NCI-H774 (cell line): ENCODE results near the gene PPIL6.
A peak's percentile ranks its signal among the peaks of the same experiment; 100 is the strongest.
"Not testable (repeated sequence)": the region's sequence is repeated elsewhere in the genome, so short reads cannot be mapped to it uniquely, and the experiment has no call there.

ENCODE experiments used
- DNase-seq: peaks from one replicate; lab custom pipeline; 2025; lab: John Stamatoyannopoulos, UW

PPIL6 gene

GRCh38 chr6:109466212-109466923 lies 25.9 kb upstream of the PPIL6 start:
- DNase-seq, result no peak

GRCh38 chr6:109465772-109466171 lies 25.3 kb upstream of the PPIL6 start:
- peak; percentile 97 for DNase-seq

GRCh38 chr6:109461733-109462526 lies 21.5 kb upstream of the PPIL6 start:
- no peak for DNase-seq

GRCh38 chr6:109461205-109461604 lies 20.8 kb upstream of the PPIL6 start:
- not testable (repeated sequence) for DNase-seq

GRCh38 chr6:109460161-109460829 lies 19.9 kb upstream of the PPIL6 start:
- DNase-seq, result no peak

- no peak for DNase-seq
Measured at GRCh38 chr6:109458774-109459531, 18.5 kb upstream of the PPIL6 start.

GRCh38 chr6:109457562-109457996 lies 17.2 kb upstream of the PPIL6 start:
- no peak for DNase-seq

GRCh38 chr6:109456710-109457561 lies 16.5 kb upstream of the PPIL6 start:
- DNase-seq, result peak; percentile 18

GRCh38 chr6:109456111-109456583 lies 15.7 kb upstream of the PPIL6 start:
- DNase-seq, result peak; percentile 70

- DNase-seq, result peak; percentile 86
Measured at GRCh38 chr6:109455437-109456110, 15.1 kb upstream of the PPIL6 start, which contains the start of gene MICAL1. Gene MICAL1, minus strand, starts transcription at chr6:109455772. Its CDS starts 1,576 bp downstream, at chr6:109454196.

GRCh38 chr6:109454496-109455436 lies 14.3 kb upstream of the PPIL6 start:
- no peak for DNase-seq

- DNase-seq, result no peak
Measured at GRCh38 chr6:109453594-109454495, 13.4 kb upstream of the PPIL6 start.

- no peak for DNase-seq
Measured at GRCh38 chr6:109453156-109453555, 12.7 kb upstream of the PPIL6 start.

GRCh38 chr6:109452181-109452580 lies 11.8 kb upstream of the PPIL6 start:
- DNase-seq, result no peak

- DNase-seq, result no peak
Measured at GRCh38 chr6:109451376-109451775, 10.9 kb upstream of the PPIL6 start.

- no peak for DNase-seq
Measured at GRCh38 chr6:109450801-109451200, 10.4 kb upstream of the PPIL6 start.

- no peak for DNase-seq
Measured at GRCh38 chr6:109449795-109450673, 9.6 kb upstream of the PPIL6 start.
